G401 (cell line): ENCODE data around the gene SHB. TPM values are rescaled to one million over a fixed set of nuclear protein-coding genes. Genes with fewer than 3 reads are reported as not detected.
A peak's percentile ranks its signal among the peaks of the same experiment; 100 is the strongest.
"Not testable (repeated sequence)": the region's sequence is repeated elsewhere in the genome, so short reads cannot be mapped to it uniquely, and the experiment has no call there.

Source experiments
- DNase-seq: peaks from one replicate; pipeline ENCODE4 v3.0.0-alpha.2; 2015; ENCODE audit warnings: low spot score
- in situ Hi-C: cut with HindIII; loops from 2 replicates; pipeline ENCODE4 v1.10.0; 2016; ENCODE audit warnings: low sequenced_read_pairs, mixed read lengths
- total RNA-seq: library from RNA; depleted of rRNA; stranded (reverse); fragments of >200 nt; shearing (Covaris generic); gene quantifications from 2 replicates; pipeline ENCODE4 v1.2.3, GENCODE V29; 2014

Gene SHB
- total RNA-seq, 1 experiment from 2014 or later, result 18.4 TPM

GRCh38 chr9:37919246-37919955 lies 149.6 kb downstream of the SHB start:
- DNase-seq, result no peak
- in situ Hi-C loops, result no loop called here

GRCh38 chr9:37918665-37919170 lies 150.3 kb downstream of the SHB start:
- DNase-seq, result no peak
- in situ Hi-C loops, result no loop called here

DNA sequence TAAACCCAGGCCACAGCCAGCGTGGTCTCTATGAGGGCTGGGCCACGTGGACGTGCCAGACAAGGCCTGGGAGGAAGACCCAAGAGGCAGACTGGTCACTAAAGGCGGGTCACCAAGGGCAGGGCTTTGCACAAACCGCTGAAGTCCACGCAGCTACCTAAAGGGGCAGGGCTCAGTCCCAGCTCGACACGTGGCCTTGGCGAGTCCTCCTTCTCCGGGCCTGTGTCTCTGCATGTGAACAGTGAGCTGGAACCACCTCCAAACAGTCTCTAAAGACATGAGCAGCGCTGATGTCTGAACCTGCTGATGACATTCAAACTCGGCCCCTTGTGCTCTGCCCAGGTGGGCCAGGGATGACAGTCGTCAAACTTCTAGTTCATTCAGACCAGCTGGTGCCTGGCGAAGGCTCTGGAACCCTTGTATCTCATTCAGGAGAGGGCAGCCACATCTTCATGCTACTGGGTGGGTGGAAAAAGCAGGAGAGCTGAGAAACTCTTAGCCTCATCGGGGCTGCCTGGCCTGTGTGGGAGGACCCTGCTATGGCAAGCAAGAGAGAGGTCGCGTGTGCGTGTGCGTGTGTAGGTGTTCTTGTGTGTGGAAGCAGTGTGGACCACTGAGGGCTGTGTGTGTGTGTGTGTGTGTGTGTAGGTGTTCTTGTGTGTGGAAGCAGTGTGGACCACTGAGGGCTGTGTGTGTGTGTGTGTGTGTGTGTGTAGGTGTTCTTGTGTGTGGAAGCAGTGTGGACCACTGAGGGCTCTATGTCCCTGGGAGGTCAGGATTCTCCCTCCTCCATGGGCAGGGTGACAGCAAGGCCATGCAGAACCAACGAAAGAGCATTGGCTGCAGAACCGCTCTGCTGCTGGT lies 151.0 kb downstream of the SHB start:
- in situ Hi-C loops, result no loop called here
- DNase-seq, result no peak

DNA sequence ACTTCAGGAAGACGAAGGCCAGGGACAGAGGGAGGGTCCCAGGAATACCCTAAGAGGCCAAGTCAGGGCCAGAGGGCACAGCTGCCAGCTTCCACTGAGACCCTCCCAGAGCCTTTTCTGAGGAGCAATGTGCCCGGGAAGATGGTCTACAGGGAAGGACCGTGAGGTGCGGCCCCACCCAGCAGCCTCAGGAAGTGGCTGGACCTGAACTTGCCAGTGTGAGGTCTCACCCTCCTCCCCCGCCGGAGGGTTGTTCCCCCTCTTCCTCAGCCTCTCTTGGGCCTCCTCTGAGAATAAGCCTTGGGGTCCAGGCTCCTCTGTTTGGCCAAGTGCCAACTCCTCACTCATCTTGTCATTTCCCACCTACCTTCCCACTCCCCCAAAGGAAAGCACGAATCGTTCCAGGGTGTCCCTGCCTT lies 151.7 kb downstream of the SHB start:
- DNase-seq, result no peak
- in situ Hi-C loops, result no loop called here

GRCh38 chr9:37916471-37917312 lies 152.3 kb downstream of the SHB start:
- in situ Hi-C loops, result no loop called here
- no peak for DNase-seq

GRCh38 chr9:37915911-37916470 lies 153.0 kb downstream of the SHB start:
- in situ Hi-C loops, result no loop called here

GRCh38 chr9:37914701-37915358 lies 154.2 kb downstream of the SHB start:
- in situ Hi-C loops, result no loop called here
- no peak for DNase-seq

More at GRCh38 chr9:37915911-37916470, 153.0 kb downstream of the SHB start:
- DNase-seq, result no peak

DNA sequence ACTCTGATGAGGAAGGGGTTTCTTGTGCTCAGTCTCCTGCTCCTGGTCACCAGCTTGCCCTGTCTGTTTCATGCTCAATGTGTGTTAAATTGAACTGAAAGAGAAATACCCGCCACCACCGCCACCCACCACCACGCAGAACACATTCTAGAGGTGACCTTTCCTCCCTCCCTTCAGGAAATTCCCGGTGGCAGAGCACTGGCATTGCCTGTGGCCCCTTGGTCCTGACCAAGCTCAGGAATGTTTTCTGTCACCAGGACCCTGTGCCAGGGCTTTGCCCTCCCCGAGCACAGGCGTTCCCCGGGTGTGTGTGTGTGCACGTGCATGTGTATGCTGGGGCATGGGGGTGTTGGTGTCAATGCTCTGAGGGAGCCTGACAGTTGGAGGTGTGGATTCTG lies 154.9 kb downstream of the SHB start:
- in situ Hi-C loops, result no loop called here
- no peak for DNase-seq

DNA sequence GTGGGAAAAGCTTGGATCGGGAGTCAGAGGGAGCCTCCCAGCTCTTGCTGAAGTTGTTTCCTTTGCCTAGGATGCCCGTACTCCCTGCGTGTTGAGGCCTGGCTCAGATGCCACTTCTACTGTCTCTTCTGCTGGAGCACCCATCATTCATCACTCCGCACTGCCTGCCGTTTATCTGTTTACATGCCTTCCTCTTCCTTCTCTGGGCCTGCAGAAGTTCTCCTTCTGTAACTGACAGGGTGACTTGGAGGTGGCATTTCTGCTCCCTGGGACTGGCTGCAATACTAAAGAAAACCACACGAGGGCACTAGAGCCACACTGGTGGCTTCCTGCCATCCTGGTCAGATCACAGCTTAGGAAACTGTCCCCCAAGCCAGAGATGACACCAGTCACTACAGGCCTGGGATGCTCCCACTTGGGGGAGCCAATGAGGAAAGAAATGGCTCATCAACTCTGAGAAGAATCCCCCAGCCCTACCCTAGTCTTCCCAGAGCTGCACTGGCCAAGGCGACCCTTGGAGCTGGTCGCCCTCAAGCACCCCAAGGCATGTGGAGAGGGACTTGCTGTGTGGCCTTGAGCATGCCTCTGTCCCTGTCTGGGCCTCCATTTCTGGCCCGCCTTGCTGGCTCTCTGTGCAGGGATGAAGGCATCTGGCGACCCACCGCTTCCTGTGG lies 155.4 kb downstream of the SHB start:
- in situ Hi-C loops, result no loop called here
- peak; percentile 82 for DNase-seq

DNA sequence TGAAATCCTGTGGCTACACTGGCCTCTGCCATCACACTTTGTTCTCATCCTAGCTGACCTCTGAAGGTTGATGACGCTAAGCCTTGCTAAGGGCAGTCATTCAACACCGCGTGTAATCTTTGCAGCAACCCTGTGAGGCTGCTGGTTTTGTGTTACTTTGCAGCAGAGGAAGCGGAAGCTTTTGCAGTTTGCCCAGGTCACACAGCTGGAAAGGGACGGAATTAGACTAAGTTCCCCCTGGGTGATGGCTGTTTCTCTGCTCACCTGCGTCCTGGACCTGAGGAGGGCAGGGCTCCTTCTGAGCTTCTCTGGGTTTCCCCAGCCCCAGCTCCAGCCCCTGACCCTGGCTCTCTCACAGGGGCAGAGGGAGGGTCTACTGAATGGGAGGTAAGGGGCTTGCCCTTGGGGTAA lies 157.8 kb downstream of the SHB start:
- no peak for DNase-seq

GRCh38 chr9:37910271-37910670 lies 158.8 kb downstream of the SHB start:
- in situ Hi-C loops, result no loop called here

More for the DNA sequence above, 157.8 kb downstream of the SHB start:
- in situ Hi-C loops, result no loop called here

DNA sequence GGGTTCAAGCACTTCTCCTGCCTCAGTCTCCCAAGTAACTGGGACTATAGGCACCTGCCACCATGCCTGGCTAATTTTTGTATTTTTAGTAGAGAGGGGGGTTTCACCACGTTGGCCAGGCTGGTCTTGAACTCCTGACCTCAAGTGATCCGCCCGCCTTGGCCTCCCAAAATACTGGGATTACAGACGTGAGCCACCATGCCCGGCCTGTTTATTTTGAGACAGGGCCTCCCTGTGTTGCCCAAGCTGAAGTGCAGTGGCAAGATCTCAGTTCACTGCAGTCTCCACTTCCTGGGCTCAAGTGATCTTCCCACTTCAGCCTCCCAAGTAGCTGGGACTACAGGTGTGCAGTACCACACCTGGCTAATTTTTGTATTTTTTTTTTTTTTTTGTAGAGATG lies 159.2 kb downstream of the SHB start:
- in situ Hi-C loops, DNase-seq: not testable (repeated sequence)

More at GRCh38 chr9:37910271-37910670, 158.8 kb downstream of the SHB start:
- DNase-seq, result no peak

- no peak for DNase-seq
Observed at GRCh38 chr9:37909326-37909725, 159.7 kb downstream of the SHB start.

GRCh38 chr9:37908698-37909186 lies 160.3 kb downstream of the SHB start:
- in situ Hi-C loops, result no loop called here
- DNase-seq, result no peak

More at GRCh38 chr9:37909326-37909725, 159.7 kb downstream of the SHB start:
- in situ Hi-C loops, result no loop called here

DNA sequence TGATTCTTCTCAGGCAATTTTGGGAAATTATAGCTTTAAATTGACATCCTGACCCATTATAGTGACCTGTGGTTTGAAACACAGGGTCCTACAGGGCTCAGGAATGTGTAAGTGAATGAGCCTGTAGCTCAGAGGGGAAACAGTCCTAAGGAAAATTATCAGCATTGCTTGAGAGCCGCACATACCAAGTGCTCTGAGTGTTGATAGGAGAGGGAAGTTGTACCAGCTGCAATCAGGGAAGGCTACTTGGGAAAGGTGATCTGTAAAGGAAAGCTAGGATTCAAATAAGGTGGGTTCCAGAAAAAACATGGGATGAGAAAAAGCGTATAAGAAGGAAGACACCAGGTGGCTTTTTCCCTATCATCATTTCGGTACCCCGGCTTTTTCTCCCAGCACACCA lies 160.7 kb downstream of the SHB start:
- DNase-seq, result no peak
- in situ Hi-C loops, result no loop called here

GRCh38 chr9:37906312-37907239 lies 162.5 kb downstream of the SHB start:
- DNase-seq, result no peak
- in situ Hi-C loops, result no loop called here

DNA sequence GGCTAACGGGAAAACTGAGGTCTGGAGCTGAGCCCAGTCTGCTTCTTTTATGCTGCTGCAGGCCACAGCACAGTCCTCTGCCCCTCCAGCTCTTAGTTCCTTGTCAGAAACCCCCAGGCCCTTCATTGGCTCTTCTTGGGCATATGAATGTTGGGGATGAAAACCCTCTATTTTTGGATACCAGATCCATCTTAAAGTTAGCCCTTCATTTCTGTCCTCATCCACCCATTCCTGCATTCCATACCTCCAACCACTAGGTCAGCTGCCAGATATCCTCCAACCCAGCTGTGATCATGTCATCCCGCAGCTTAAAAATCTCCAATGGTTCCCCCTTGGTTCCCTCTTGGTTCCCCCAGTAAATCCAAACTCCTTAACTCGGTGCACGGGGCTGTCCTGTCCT lies 163.3 kb downstream of the SHB start:
- in situ Hi-C loops, result no loop called here
- DNase-seq, result no peak
